ENCODE results near the gene GRM7.

Gene GRM7

GRCh38 chr3:7489417-7489816 lies 628.5 kb downstream of the GRM7 start:
- H3K4me3 ChIP-seq (ENCODE audit: low read depth, low read length) = no peak overlapping the region
- TF ChIP-seq, protein P1, sequence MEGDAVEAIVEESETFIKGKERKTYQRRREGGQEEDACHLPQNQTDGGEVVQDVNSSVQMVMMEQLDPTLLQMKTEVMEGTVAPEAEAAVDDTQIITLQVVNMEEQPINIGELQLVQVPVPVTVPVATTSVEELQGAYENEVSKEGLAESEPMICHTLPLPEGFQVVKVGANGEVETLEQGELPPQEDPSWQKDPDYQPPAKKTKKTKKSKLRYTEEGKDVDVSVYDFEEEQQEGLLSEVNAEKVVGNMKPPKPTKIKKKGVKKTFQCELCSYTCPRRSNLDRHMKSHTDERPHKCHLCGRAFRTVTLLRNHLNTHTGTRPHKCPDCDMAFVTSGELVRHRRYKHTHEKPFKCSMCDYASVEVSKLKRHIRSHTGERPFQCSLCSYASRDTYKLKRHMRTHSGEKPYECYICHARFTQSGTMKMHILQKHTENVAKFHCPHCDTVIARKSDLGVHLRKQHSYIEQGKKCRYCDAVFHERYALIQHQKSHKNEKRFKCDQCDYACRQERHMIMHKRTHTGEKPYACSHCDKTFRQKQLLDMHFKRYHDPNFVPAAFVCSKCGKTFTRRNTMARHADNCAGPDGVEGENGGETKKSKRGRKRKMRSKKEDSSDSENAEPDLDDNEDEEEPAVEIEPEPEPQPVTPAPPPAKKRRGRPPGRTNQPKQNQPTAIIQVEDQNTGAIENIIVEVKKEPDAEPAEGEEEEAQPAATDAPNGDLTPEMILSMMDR (IDR thresholded peaks at IDR 0.05; ENCODE audit: low read depth, low read length) = no peak

DNA sequence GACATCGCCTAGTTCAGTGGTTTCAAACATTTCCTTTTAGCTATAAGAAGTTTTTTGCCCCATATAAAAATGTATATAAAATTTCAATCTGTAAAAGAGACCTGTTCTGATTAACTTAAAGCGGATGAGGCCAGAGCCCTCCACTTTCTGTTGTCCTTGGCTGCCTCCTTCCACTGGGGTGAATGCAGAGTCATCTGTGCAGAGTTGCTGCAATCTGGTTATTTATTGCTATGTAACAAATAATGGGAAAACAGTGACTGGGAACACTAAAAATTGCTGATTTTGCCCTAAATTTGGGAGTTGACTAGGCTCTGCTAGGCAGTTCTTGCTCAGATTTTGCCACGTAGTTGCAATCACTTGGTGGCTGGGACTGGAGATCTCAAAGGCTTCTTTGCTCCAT lies 637.8 kb downstream of the GRM7 start:
- H3K4me3 ChIP-seq (ENCODE audit: low read depth, low read length) = no peak overlapping the region
- TF ChIP-seq, protein P1 (IDR thresholded peaks at IDR 0.05; ENCODE audit: low read depth, low read length) = no peak

DNA sequence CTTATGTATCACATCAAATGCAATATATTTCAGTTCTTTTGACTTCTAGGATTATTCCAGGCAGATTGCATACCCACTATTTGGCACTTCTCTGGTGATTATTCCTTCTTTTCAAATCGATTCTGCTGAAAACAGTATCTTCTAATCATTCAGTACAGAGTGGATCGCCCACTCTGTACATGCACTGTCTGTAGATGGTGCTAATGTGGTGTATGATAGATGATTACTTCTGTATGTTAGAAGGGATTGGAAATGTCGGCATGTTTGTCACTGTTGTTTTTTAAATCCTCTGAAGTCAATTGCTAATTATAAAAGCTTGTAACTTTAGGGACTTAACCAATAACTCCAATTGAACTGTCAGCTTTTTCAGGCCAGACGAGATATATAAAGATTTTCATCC lies 642.5 kb downstream of the GRM7 start:
- no peak overlapping the region for H3K4me3 ChIP-seq (ENCODE audit: low read depth, low read length)
- TF ChIP-seq, protein P1 (IDR thresholded peaks at IDR 0.05; ENCODE audit: low read depth, low read length) = no peak

DNA sequence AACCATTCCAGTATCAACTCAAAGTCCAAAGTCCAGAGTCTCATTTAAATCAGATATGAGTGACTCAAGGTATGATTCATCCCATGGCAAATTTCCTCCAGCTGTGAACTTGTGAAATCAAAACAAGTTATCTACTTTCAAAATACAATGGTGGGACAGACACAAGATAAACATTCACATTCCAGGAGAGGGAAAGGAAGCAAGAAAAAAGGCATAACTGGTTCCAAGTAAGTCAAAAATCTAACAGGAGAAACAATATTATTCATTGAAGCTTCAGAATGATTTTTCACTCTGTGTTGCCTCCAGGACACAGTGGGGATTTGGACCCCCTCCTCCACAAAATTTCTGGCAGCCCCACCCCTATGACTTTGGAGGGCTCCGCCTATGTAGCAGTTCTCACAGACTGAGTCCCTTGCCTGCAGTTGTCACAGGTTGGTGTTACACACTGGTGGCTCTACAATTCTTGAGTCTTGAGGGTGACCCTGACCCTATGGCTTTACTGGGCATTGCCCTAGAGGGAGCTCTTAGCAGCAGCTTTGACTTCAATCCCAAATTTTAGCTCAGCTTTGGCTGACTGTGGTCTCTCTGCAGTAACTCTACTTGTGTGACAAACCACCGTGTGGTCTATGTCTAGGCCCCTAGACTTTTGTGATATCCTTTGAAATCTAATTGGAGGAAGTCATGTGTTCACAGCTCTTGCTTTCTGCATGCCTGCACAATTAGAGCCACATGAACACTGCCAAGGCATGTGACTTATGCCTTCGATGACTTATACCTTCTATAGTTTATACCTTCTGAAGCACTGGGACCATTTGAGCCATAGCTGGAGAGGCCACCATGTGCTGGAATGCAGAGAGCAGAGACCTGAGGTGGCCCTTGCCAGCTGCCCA lies 644.2 kb downstream of the GRM7 start:
- no peak overlapping the region for H3K4me3 ChIP-seq (ENCODE audit: low read depth, low read length)
- TF ChIP-seq, protein P1 (IDR thresholded peaks at IDR 0.05; ENCODE audit: low read depth, low read length) = no peak

GRCh38 chr3:7506606-7507180 lies 645.8 kb downstream of the GRM7 start:
- H3K4me3 ChIP-seq (ENCODE audit: low read depth, low read length) = no peak overlapping the region
- TF ChIP-seq, protein P1 (IDR thresholded peaks at IDR 0.05; ENCODE audit: low read depth, low read length) = no peak

- H3K4me3 ChIP-seq (ENCODE audit: low read depth, low read length) = no peak overlapping the region
- TF ChIP-seq, protein P1 (IDR thresholded peaks at IDR 0.05; ENCODE audit: low read depth, low read length) = no peak
Observed at GRCh38 chr3:7508821-7509220, 647.9 kb downstream of the GRM7 start.

DNA sequence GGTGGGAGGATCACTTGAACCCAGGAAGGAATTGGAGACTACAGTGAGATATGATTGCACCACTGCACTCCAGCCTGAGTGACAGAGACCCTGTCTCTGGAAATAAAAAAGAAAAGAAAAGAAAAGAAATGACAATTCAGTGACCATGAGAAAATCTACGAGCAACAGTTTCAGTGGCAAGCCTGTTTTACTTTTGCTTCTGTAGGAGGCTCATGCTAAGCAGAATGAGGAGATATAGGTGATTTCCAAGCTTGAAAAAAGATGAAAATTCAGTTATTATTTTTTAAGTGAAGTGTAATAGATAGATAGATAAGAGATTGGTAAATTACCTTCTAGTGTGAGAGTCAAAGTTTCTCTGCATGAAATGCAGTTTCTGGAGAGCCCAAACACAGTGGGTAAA lies 651.1 kb downstream of the GRM7 start:
- H3K4me3 ChIP-seq (ENCODE audit: low read depth, low read length) = no peak overlapping the region
- TF ChIP-seq, protein P1 (IDR thresholded peaks at IDR 0.05; ENCODE audit: low read depth, low read length) = no peak
